ENCODE results near the gene OR1N2.
"Not testable (repeated sequence)": the region's sequence is repeated elsewhere in the genome, so short reads cannot be mapped to it uniquely, and the experiment has no call there.

The OR1N2 gene

GRCh38 chr9:122562134-122562760, 9.3 kb downstream of the OR1N2 start:
- Mint-ChIP-seq H3K36me3 (ENCODE audit: low read depth) (no peaks in the 10 kb centered on the region), H3K9me3 (peaks cover 24% of the 10 kb centered on the region), H3K4me1 (ENCODE audit: low read depth) (peaks cover 8% of the 10 kb centered on the region), H3K4me3 (no peak overlapping the region), H3K27me3 (ENCODE audit: low read depth) (peaks cover 8% of the 10 kb centered on the region), H3K27ac (no peak overlapping the region)

- H3K27ac Mint-ChIP-seq = no peak overlapping the region
- no peak overlapping the region for H3K4me3 Mint-ChIP-seq
- no peaks in the 10 kb centered on the region for H3K36me3 Mint-ChIP-seq (ENCODE audit: low read depth)
- H3K4me1 Mint-ChIP-seq (ENCODE audit: low read depth) = peaks cover 2% of the 10 kb centered on the region
- H3K9me3 Mint-ChIP-seq = peaks cover 8% of the 10 kb centered on the region
- H3K27me3 Mint-ChIP-seq (ENCODE audit: low read depth) = no peaks in the 10 kb centered on the region
These were observed 15.0 kb downstream of the OR1N2 start for GRCh38 chr9:122567901-122568300.

GRCh38 chr9:122572456-122572855, 19.5 kb downstream of the OR1N2 start:
- H3K36me3 Mint-ChIP-seq (ENCODE audit: low read depth) = no peaks in the 10 kb centered on the region
- no peak overlapping the region for H3K27ac Mint-ChIP-seq
- no peaks in the 10 kb centered on the region for H3K4me1 Mint-ChIP-seq (ENCODE audit: low read depth)
- no peaks in the 10 kb centered on the region for H3K9me3 Mint-ChIP-seq
- no peaks in the 10 kb centered on the region for H3K27me3 Mint-ChIP-seq (ENCODE audit: low read depth)
- H3K4me3 Mint-ChIP-seq = no peak overlapping the region

- Mint-ChIP-seq H3K36me3 (ENCODE audit: low read depth) (no peaks in the 10 kb centered on the region), H3K4me1 (ENCODE audit: low read depth) (no peaks in the 10 kb centered on the region), H3K4me3 (no peak overlapping the region), H3K27ac (no peak overlapping the region), H3K27me3 (ENCODE audit: low read depth) (peaks cover 3% of the 10 kb centered on the region), H3K9me3 (no peaks in the 10 kb centered on the region)
These were observed 27.0 kb downstream of the OR1N2 start for GRCh38 chr9:122579874-122580273.

- H3K4me1 Mint-ChIP-seq (ENCODE audit: low read depth) = no peaks in the 10 kb centered on the region
- no peak overlapping the region for H3K4me3 Mint-ChIP-seq
- no peaks in the 10 kb centered on the region for H3K9me3 Mint-ChIP-seq
- no peaks in the 10 kb centered on the region for H3K36me3 Mint-ChIP-seq (ENCODE audit: low read depth)
- H3K27ac Mint-ChIP-seq = no peak overlapping the region
- H3K27me3 Mint-ChIP-seq (ENCODE audit: low read depth) = peaks cover 6% of the 10 kb centered on the region
These were observed 27.4 kb downstream of the OR1N2 start for GRCh38 chr9:122580360-122580759.

- not testable (repeated sequence) for H3K27me3 Mint-ChIP-seq (ENCODE audit: low read depth); H3K4me1 Mint-ChIP-seq (ENCODE audit: low read depth); H3K27ac Mint-ChIP-seq; H3K4me3 Mint-ChIP-seq; H3K9me3 Mint-ChIP-seq; H3K36me3 Mint-ChIP-seq (ENCODE audit: low read depth)
These were observed 30.4 kb downstream of the OR1N2 start, which contains the start of gene OR1L8 for GRCh38 chr9:122583284-122583683. OR1L8 (minus strand) TSS chr9:122583384; CDS start chr9:122568477, 14,907 bp downstream.
